Measurements from ENCODE around the gene LRRC52.

The LRRC52 gene

GRCh38 chr1:165563551-165563950, 19.8 kb downstream of the LRRC52 start:
- Histone ChIP-seq H3K4me3 (ENCODE audit: low read depth, low read length, poor library complexity, severe bottlenecking) (no peak overlapping the region), H3K9me3 (ENCODE audit: low read length) (no peaks in the 10 kb centered on the region), H3K79me2 (ENCODE audit: insufficient read depth, low read length) (no peaks in the 10 kb centered on the region), H3F3A (ENCODE audit: insufficient read depth, low read length) (no peaks in the 10 kb centered on the region), H3K27me3 (ENCODE audit: insufficient read depth, low read length) (no peaks in the 10 kb centered on the region), H4K20me1 (ENCODE audit: insufficient read depth, low read length) (no peaks in the 10 kb centered on the region), H3K4me1 (ENCODE audit: insufficient read depth, low read length, severe bottlenecking) (no peaks in the 10 kb centered on the region), H3K27ac (ENCODE audit: low read depth, low read length, poor library complexity, severe bottlenecking) (no peak overlapping the region), H3K9me2 (ENCODE audit: low read depth, low read length) (no peaks in the 10 kb centered on the region), H2AFZ (ENCODE audit: low read length) (no peak overlapping the region), H3K36me3 (ENCODE audit: insufficient read depth, low read length) (no peaks in the 10 kb centered on the region), H3K9ac (ENCODE audit: low read length) (no peak overlapping the region), H3K4me2 (ENCODE audit: low read length) (no peak overlapping the region)
- TF ChIP-seq EZH2 (IDR thresholded peaks at IDR 0.05; ENCODE audit: borderline replicate concordance, low read length) (no peak), CTCF (IDR thresholded peaks at IDR 0.05; ENCODE audit: low read length) (no peak)

- Histone ChIP-seq H2AFZ (ENCODE audit: low read length) (no peak overlapping the region), H3F3A (ENCODE audit: insufficient read depth, low read length) (no peaks in the 10 kb centered on the region), H3K79me2 (ENCODE audit: insufficient read depth, low read length) (no peaks in the 10 kb centered on the region), H3K4me1 (ENCODE audit: insufficient read depth, low read length, severe bottlenecking) (no peaks in the 10 kb centered on the region), H3K27ac (ENCODE audit: low read depth, low read length, poor library complexity, severe bottlenecking) (no peak overlapping the region), H3K27me3 (ENCODE audit: insufficient read depth, low read length) (no peaks in the 10 kb centered on the region), H4K20me1 (ENCODE audit: insufficient read depth, low read length) (no peaks in the 10 kb centered on the region), H3K9ac (ENCODE audit: low read length) (no peak overlapping the region), H3K9me3 (ENCODE audit: low read length) (no peaks in the 10 kb centered on the region), H3K4me3 (ENCODE audit: low read depth, low read length, poor library complexity, severe bottlenecking) (no peak overlapping the region), H3K36me3 (ENCODE audit: insufficient read depth, low read length) (no peaks in the 10 kb centered on the region), H3K9me2 (ENCODE audit: low read depth, low read length) (no peaks in the 10 kb centered on the region), H3K4me2 (ENCODE audit: low read length) (no peak overlapping the region)
- TF ChIP-seq EZH2 (IDR thresholded peaks at IDR 0.05; ENCODE audit: borderline replicate concordance, low read length) (no peak), CTCF (IDR thresholded peaks at IDR 0.05; ENCODE audit: low read length) (no peak)
Measured at GRCh38 chr1:165564561-165564960, 20.8 kb downstream of the LRRC52 start.

GRCh38 chr1:165565751-165566490, 22.1 kb downstream of the LRRC52 start:
- Histone ChIP-seq H3K4me1 (ENCODE audit: insufficient read depth, low read length, severe bottlenecking) (no peaks in the 10 kb centered on the region), H3K9me2 (ENCODE audit: low read depth, low read length) (no peaks in the 10 kb centered on the region), H3K4me3 (ENCODE audit: low read depth, low read length, poor library complexity, severe bottlenecking) (no peak overlapping the region), H3K27ac (ENCODE audit: low read depth, low read length, poor library complexity, severe bottlenecking) (no peak overlapping the region), H3K27me3 (ENCODE audit: insufficient read depth, low read length) (no peaks in the 10 kb centered on the region), H4K20me1 (ENCODE audit: insufficient read depth, low read length) (no peaks in the 10 kb centered on the region), H3K36me3 (ENCODE audit: insufficient read depth, low read length) (no peaks in the 10 kb centered on the region), H2AFZ (ENCODE audit: low read length) (no peak overlapping the region), H3K9me3 (ENCODE audit: low read length) (no peaks in the 10 kb centered on the region), H3K4me2 (ENCODE audit: low read length) (no peak overlapping the region), H3F3A (ENCODE audit: insufficient read depth, low read length) (no peaks in the 10 kb centered on the region), H3K9ac (ENCODE audit: low read length) (no peak overlapping the region), H3K79me2 (ENCODE audit: insufficient read depth, low read length) (no peaks in the 10 kb centered on the region)
- no peak for TF ChIP-seq CTCF (IDR thresholded peaks at IDR 0.05; ENCODE audit: low read length)
- TF ChIP-seq EZH2 (IDR thresholded peaks at IDR 0.05; ENCODE audit: borderline replicate concordance, low read length), result no peak

Data from OCI-LY1 (cell line).